GM18526 (cell line): Measurements from ENCODE around the gene NDRG3.

Experiments
- POLR2A ChIP-seq: IDR thresholded peaks from 3 replicates; pipeline ENCODE4 v1.6.1; 2011; ENCODE audit not compliant: insufficient read length; ENCODE audit errors: extremely low read depth

The NDRG3 gene

DNA sequence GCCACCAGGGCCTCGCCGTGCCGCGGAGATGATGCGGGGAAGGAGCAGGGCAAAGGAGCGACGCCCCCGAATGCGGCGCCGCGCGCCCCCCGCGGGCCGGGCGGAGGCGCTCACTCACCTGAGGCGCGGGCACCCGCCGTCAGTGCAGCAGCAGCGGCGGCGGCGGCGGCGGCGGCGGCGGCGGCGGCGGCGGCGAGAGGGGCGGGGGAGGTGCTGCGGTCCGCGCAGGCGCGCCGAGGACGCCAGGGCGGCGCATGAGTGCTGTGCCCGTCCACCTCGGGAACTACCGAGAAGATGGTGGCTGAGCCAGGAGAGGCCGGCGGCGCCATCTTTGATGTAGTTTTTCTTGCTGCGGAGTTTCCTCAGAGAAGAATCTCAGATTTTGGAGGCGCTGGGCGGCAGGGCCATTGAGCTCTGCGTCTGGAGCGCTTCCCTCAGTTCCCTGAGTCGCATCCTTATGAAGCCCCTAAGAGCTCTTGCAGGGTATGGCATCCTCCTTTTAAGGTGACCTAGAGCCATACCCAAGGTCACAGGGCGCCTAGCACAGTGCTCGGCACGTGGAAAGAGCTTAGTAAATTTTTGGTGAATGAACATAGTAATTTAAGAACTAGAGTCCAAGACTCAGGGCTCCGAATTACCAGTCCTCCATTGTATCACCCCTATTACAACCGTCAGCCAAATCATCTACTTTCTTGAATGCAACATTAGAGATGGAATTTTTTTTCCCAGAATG, at the start of gene NDRG3:
Gene NDRG3 (minus strand): TSS at position 164 of the 733 bp plus-strand sequence. CDS start 24,355 bp downstream, outside the sequence.
- TF ChIP-seq POLR2A, result peak; percentile 58

DNA sequence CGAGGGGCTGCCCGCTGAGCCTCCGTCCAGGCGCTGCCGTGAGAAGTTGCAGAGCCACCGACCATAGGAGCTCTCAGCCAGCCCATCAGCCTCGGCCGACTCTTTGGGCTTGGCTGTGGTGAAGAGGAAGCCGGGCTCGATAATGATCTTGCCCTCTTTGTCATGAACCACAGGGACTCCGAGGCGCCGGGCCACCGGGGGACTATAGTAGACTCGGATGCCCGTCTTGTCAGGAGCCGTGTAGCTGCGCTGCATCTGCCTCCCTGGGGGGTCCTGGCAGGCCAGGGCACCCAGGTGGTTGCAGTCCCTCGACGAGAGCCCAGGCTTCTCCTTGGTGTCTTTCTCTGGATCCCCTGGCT, 48.2 kb upstream of the NDRG3 start:
- no peak for TF ChIP-seq POLR2A

- no peak for TF ChIP-seq POLR2A
Observed at GRCh38 chr20:36793294-36794115, 47.6 kb upstream of the NDRG3 start.

- no peak for TF ChIP-seq POLR2A
Observed at GRCh38 chr20:36792422-36792821, 46.5 kb upstream of the NDRG3 start.

- no peak for TF ChIP-seq POLR2A
Observed at GRCh38 chr20:36791862-36792261, 46.0 kb upstream of the NDRG3 start.

DNA sequence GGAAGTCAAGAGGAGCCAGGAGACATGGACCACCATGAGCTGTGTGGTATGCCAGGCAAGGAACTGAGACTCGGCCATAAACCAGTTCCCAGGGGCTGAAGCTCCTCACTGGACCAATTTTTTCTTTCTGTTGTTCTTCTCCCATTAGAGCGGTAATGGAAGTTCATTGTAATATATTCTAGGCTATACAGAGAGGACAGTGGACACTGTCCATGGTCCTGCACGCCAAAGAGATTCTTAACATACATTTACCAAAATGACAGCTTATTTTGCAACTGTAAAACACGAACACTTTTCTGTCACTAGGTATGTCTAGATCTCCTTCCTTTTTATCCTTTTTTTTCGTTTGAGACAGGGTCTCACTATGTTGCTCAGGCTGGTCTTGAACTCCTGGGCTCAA, 40.8 kb upstream of the NDRG3 start:
- TF ChIP-seq POLR2A, result no peak

DNA sequence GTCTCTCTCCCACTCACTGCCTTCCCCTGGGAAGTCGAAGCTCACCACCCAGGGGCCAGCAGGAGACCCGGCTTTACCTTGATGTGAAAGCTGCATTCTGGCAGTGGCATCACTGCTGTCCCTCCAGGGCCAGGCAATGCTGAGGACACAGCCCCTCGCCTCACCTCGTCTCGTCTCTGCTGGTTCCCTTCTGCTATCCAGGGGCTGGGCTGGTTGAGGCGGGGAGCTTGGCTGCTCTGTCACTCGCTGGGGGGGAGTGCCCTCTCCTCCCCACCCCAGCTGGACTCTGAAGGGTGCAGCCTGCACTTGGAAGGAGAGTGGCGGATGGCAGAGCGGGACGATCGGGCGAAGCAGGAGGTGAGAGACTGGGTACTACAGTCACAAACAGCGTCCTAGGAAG, 40.4 kb upstream of the NDRG3 start:
- no peak for TF ChIP-seq POLR2A

GRCh38 chr20:36785308-36785707, 39.4 kb upstream of the NDRG3 start:
- TF ChIP-seq POLR2A, result no peak

DNA sequence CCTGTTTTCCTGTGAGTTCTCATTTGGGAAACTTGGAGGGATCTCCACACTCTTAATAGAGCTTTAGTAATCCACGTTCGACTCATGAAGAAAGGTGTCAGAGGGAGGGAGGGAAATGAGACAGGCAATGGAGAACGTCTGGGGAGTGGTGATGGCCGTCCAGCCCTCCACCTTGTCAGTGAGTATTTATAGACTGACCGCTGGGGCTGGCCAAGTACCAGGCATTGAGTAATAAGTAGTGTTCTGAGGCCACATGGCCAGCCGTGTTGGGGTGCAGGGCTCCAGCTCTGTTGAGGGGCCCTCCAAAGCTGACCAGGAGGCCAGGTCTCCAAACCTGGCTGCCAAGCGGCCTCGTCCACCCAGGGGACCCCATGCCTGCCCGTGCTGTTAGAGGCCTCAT, 39.0 kb upstream of the NDRG3 start:
- no peak for TF ChIP-seq POLR2A

DNA sequence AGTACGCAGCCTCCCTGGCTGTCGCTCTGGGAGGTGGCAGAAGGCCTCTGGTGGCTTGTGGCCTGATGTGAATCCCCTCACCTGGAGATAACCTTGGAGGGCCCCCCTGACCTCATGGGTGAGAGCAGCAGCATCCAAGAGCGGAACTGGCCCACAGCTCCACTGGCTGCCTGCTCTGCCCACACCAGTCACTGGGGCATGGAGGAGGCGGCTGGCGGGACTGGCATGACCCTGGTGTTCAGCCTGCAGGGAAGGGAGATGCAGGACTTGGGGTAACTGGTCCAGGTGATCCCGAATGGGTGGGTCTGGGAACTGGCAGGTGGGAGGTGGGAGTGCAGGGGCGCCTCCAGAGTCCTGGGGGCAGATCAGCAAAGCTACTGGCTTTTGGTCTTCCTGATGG, 38.2 kb upstream of the NDRG3 start:
- TF ChIP-seq POLR2A, result no peak

GRCh38 chr20:36779656-36780025, 33.8 kb upstream of the NDRG3 start:
- TF ChIP-seq POLR2A, result no peak

- TF ChIP-seq POLR2A, result no peak
Observed at GRCh38 chr20:36778831-36779655, 33.2 kb upstream of the NDRG3 start.

DNA sequence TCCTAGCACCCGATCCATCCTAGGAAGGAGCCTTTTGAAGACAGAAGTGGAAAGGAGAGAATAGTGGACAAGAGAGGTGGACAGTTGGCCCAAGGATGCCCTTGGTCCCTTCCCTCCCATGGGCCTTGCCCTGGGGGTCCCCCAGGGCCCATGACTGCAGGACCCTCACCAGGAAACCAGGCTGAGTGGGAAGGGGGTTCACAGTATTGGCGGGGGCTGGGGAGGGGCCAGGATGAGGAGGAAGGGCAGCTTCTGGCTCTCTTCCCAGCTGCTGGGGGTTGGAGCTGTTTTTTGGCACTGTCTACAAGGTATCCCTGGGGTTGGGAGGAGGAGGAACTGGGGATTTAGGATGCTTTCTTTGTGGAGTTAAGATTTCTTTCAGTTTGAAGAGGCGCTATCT, 31.7 kb upstream of the NDRG3 start:
- TF ChIP-seq POLR2A, result no peak

DNA sequence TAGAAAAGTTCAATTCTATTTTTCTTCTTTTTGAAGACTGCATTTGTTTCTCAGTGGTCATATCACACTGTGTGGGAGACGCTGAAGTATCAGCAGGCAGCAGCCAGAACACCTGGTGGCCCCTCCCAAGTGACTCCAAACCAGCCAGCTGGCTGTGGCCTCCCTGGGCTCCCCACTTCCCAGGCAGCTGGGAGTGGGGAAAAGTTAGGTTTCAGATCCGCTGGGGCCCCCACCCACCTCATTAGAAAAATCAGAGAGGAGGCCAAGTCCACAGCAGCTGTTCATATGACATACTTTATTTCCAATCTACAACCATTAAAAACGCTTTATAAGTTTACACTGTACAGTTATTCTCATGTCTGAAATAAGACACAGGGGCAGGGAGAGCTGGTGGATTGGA, 31.3 kb upstream of the NDRG3 start:
- TF ChIP-seq POLR2A, result no peak

DNA sequence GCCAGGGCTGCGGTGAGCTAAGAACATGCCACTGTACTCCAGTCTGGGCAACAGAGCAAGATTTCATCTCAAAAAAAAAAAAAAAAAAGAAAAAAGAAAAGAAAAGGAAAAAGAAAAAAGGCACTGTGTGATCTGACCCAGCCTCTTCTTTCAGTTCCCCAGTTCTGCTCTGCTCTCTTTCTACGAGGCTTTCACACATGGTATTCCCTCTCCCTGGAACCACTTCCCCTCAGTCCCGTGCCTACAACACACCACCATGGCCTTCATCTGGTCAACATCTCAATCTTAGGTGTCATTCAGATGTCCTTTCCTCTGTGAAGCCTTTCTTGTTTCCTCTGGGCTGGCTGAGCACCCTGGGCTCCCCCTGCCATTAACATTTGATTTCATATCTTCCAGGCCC, 29.9 kb upstream of the NDRG3 start:
- no peak for TF ChIP-seq POLR2A

- TF ChIP-seq POLR2A, result no peak
Observed at GRCh38 chr20:36775196-36775595, 29.3 kb upstream of the NDRG3 start.

DNA sequence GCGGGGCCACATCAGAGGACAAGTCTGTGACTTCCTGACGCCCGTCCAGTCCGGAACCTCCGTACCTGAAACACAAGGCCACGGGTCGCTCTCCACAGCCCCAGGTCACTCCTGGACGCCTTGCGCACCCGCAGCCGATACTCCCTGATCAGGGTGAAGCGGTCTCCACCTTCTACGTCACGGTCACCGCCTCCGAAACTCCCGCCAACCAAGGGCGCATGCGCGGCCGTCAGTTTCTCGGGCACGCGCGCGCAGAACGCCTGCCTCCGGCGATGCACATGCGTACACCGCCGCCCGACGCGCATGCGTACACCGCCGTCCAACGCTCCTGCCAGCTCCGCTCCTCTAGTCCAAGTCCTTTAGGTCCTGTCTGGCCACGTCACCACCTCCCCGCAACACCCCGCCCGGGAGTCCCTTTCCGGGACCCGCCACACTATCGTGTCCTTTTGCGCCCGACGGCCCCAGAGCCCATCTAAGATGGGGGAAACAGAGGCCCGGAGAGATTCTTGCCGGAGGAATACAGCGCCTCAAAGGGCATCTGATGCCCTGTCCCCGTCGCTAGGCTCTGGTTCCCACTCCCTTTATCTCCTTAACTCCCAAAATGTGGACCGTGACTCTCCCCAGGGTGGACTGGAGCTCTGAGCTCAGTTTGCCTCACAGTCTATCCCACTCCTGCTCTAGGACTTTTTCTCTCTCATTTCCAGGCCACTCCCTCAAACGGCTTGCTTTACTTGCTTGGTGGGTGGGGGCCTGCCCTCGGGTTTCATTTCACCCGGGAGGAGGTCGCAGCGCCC, 27.9 kb upstream of the NDRG3 start, which contains the start of gene DSN1:
Gene DSN1 (minus strand): TSS at position 167 of the 794 bp plus-strand sequence. CDS start 2,305 bp downstream, outside the sequence.
- peak; percentile 80 for TF ChIP-seq POLR2A
